Prostate gland (tissue), 2 donors: ENCODE measurements around the gene NUP85. TPM values are rescaled to one million over a fixed set of nuclear protein-coding genes. Genes with fewer than 3 reads are reported as not detected.

Experiments
- DNase-seq: peaks from one replicate; pipeline ENCODE4 v3.0.0-alpha.2; 2019; ENCODE audit warnings: low spot score
- H3K27ac ChIP-seq, 2 donors: fragments of 200-600 bp; sonication (generic); 2 replicates each; pipeline ENCODE4 v1.5.1; 2017 to 2019
- H3K27me3 ChIP-seq: fragments of 200-600 bp; sonication (generic); replicated peaks from 2 replicates; pipeline ENCODE4 v1.5.1; 2019; ENCODE audit not compliant: insufficient read depth
- H3K36me3 ChIP-seq, 2 donors: fragments of 200-600 bp; sonication (generic); 1 replicate in 1 of 2; 2 replicates in 1 of 2; pipeline versions ENCODE4 v1.5.1 to v1.8.1; 2017 to 2019
- H3K4me1 ChIP-seq: fragments of 200-600 bp; sonication (generic); replicated peaks from 2 replicates; pipeline ENCODE4 v1.5.1; 2019
- H3K4me3 ChIP-seq, 2 donors: fragments of 200-600 bp; sonication (generic); 2 replicates each; pipeline ENCODE4 v1.5.1; 2017 to 2019
- H3K9me3 ChIP-seq: fragments of 200-600 bp; sonication (generic); 2 replicates; pipeline ENCODE4 v1.5.1; 2017
- POLR2A ChIP-seq: fragments of 450-650 bp; IDR thresholded peaks from one replicate; pipeline ENCODE4 v1.6.1; 2016; ENCODE audit warnings: antibody characterized with exemption, mild to moderate bottlenecking
- POLR2AphosphoS5 ChIP-seq: sonication (generic); formaldehyde crosslinking; IDR thresholded peaks from one replicate; pipeline ENCODE4 v1.6.1; 2017; ENCODE audit warnings: antibody characterized with exemption
- WGBS: methylation state at CpG from one replicate; pipeline ENCODE4 v1.1.5; 2018; 5-methylcytosine and 5-hydroxymethylcytosine counted together
- intact Hi-C: fragments of 100-400 bp; cut with DNase I; formaldehyde crosslinking; loops from one replicate; pipeline ENCODE4 v1.14.2; 2022
- total RNA-seq, 2 donors: library from RNA; depleted of rRNA; stranded (reverse); fragments of >200 nt; gene quantifications; one replicate each; pipeline ENCODE4 v1.1.0, GENCODE V29; 2016
- TF ChIP-seq, protein P1 (sequence below), 4 experiments: fragments of 200-600 bp in 2 of 4; fragments of 450-650 bp in 2 of 4; sonication (generic) in 2 of 4; IDR thresholded peaks; 1 replicate in 3 of 4; 2 replicates in 1 of 4; pipeline ENCODE4 v1.5.1; 2016 to 2019; ENCODE audit warnings: antibody characterized with exemption in 4 of 4, mild to moderate bottlenecking in 2 of 4, moderate library complexity in 2 of 4

Gene NUP85
- total RNA-seq, 2 donors from 2014 or later = 41.0 to 46.7 TPM

DNA sequence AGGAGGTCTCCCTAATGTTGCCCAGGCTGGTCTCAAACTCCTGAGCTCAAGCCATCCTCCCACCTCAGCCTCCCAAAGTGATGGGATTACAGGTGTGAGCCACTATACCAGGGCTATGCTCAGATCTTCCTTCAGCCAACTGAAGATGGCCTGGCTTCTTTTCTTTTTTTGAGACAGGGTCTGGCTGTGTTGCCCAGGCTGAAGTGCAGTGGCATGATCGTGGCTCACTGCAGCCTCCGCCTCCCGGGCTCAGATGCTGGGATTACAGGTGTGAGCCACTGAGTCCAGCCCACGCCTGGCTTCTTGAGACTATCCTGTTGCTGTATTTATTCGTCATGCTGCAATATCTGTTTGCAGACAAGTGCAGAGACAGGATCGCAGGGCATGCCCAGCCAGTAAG, 79.6 kb downstream of the NUP85 start:
- no peak for TF ChIP-seq POLR2A
- TF ChIP-seq, protein P1, sequence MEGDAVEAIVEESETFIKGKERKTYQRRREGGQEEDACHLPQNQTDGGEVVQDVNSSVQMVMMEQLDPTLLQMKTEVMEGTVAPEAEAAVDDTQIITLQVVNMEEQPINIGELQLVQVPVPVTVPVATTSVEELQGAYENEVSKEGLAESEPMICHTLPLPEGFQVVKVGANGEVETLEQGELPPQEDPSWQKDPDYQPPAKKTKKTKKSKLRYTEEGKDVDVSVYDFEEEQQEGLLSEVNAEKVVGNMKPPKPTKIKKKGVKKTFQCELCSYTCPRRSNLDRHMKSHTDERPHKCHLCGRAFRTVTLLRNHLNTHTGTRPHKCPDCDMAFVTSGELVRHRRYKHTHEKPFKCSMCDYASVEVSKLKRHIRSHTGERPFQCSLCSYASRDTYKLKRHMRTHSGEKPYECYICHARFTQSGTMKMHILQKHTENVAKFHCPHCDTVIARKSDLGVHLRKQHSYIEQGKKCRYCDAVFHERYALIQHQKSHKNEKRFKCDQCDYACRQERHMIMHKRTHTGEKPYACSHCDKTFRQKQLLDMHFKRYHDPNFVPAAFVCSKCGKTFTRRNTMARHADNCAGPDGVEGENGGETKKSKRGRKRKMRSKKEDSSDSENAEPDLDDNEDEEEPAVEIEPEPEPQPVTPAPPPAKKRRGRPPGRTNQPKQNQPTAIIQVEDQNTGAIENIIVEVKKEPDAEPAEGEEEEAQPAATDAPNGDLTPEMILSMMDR (IDR thresholded peaks at IDR 0.05) = no peak
- no peak for TF ChIP-seq POLR2AphosphoS5
- Histone ChIP-seq H3K9me3 (no peaks in the 10 kb centered on the region), H3K4me1 (no peaks in the 10 kb centered on the region), H3K4me3 (no peak overlapping the region), H3K27ac (no peak overlapping the region), H3K36me3 (no peaks in the 10 kb centered on the region), H3K27me3 (no peaks in the 10 kb centered on the region)
- DNase-seq = no peak
- intact Hi-C loops = no loop called here
- WGBS = 96% methylated on average over 6 of the region's 6 CpGs

Other genes starting within 250 kb of the NUP85 start
- gene HID1, start 232.9 kb upstream of the NUP85 start, total RNA-seq = 100 to 1,000 TPM in 1 of 2 donors, 10 to 100 TPM in 1; 87.1 to 101 TPM
- 10 to 100 TPM; 13.7 to 34.9 TPM for gene CDR2L, start 218.0 kb upstream of the NUP85 start, total RNA-seq
- 10 to 100 TPM; 28.4 to 73.8 TPM for gene MRPL58, start 193.0 kb upstream of the NUP85 start, total RNA-seq
- 100 to 1,000 TPM; 116 to 201 TPM for gene ATP5PD, start 158.7 kb upstream of the NUP85 start, total RNA-seq
- gene KCTD2, start 158.5 kb upstream of the NUP85 start, total RNA-seq = 100 to 1,000 TPM in 1 of 2 donors, 10 to 100 TPM in 1; 24.4 to 104 TPM
- gene SLC16A5, start 117.7 kb upstream of the NUP85 start, total RNA-seq = 10 to 100 TPM; 65.0 to 66.4 TPM
- gene ARMC7, start 95.7 kb upstream of the NUP85 start, total RNA-seq = 10 to 100 TPM; 13.6 to 15.1 TPM
- 100 to 1,000 TPM; 120 to 166 TPM for gene NT5C, start 73.9 kb upstream of the NUP85 start, total RNA-seq
- 100 to 1,000 TPM in 1 of 2 donors, 10 to 100 TPM in 1; 97.9 to 132 TPM for gene JPT1, start 51.2 kb upstream of the NUP85 start, total RNA-seq
- 10 to 100 TPM; 79.7 to 97.2 TPM for gene SUMO2, start 22.7 kb upstream of the NUP85 start, total RNA-seq
- gene GGA3, start 55.9 kb downstream of the NUP85 start, total RNA-seq = 10 to 100 TPM; 18.9 to 43.3 TPM
- gene MRPS7, start 56.2 kb downstream of the NUP85 start, total RNA-seq = 10 to 100 TPM; 40.8 to 45.3 TPM
- 10 to 100 TPM; 14.1 to 31.4 TPM for gene MIF4GD, start 65.6 kb downstream of the NUP85 start, total RNA-seq
- 10 to 100 TPM in 1 of 2 donors, 1 to 10 TPM in 1; 5.2 to 15.2 TPM for gene SLC25A19, start 83.8 kb downstream of the NUP85 start, total RNA-seq
- gene GRB2, start 200.0 kb downstream of the NUP85 start, total RNA-seq = 10 to 100 TPM; 88.3 to 95.7 TPM